H1 (cell line): ENCODE measurements around the gene TCERG1L.

Experiments
- CBX5 ChIP-seq: fragments of 300-800, 300-1000 bp; sonication (generic); IDR thresholded peaks from 2 replicates; pipeline ENCODE4 v1.7.1; 2016; ENCODE audit warnings: antibody characterized with exemption, low read length, low read depth
- EP300 ChIP-seq, 2 experiments: IDR thresholded peaks; 1 replicate in 1 of 2; 2 replicates in 1 of 2; pipeline ENCODE4 v1.6.1; 2011 to 2012; ENCODE audit warnings: low read depth in 2 of 2, low read length in 2 of 2, mild to moderate bottlenecking in 2 of 2, borderline replicate concordance in 1 of 2, inconsistent platforms in 1 of 2, moderate library complexity in 1 of 2
- GTF2F1 ChIP-seq: IDR thresholded peaks from 2 replicates; pipeline ENCODE4 v1.6.1; 2012; ENCODE audit warnings: low read depth, low read length, improper control_type of control experiment, borderline replicate concordance
- HDAC2 ChIP-seq, 2 experiments: fragments of 300-600 bp in 1 of 2; sonication (generic) in 1 of 2; IDR thresholded peaks; 2 replicates each; pipeline ENCODE4 v1.6.1; 2011 to 2012; ENCODE audit warnings: low read depth in 2 of 2, low read length in 2 of 2, mild to moderate bottlenecking in 2 of 2, moderate library complexity in 2 of 2, borderline replicate concordance in 1 of 2, inconsistent platforms in 1 of 2
- KDM1A ChIP-seq: fragments of 200-600, 300-600 bp; sonication (generic); IDR thresholded peaks from 2 replicates; pipeline ENCODE4 v1.7.1; 2016; ENCODE audit warnings: mild to moderate bottlenecking, low read length, borderline replicate concordance
- KDM4A ChIP-seq: IDR thresholded peaks from one replicate; pipeline ENCODE4 v1.7.1; 2012; ENCODE audit warnings: low read depth, mild to moderate bottlenecking, moderate library complexity, low read length, inconsistent platforms; ENCODE audit not compliant: severe bottlenecking
- POLR2A ChIP-seq, 2 experiments: IDR thresholded peaks; 1 replicate in 1 of 2; 2 replicates in 1 of 2; pipeline ENCODE4 v1.6.1; 2011; ENCODE audit warnings: low read depth in 2 of 2, low read length in 2 of 2, mild to moderate bottlenecking in 2 of 2; ENCODE audit errors: control extremely low read depth in 1 of 2
- POLR2AphosphoS5 ChIP-seq: IDR thresholded peaks from 2 replicates; pipeline ENCODE4 v1.6.1; 2011; ENCODE audit warnings: low read depth, low read length
- SAP30 ChIP-seq: fragments of 300-600 bp; sonication (generic); IDR thresholded peaks from 2 replicates; pipeline ENCODE4 v1.7.1; 2012; ENCODE audit warnings: low read length, moderate library complexity, mild to moderate bottlenecking, inconsistent platforms; ENCODE audit not compliant: insufficient read depth, insufficient replicate concordance
- TBP ChIP-seq: IDR thresholded peaks from 2 replicates; pipeline ENCODE4 v1.6.1; 2011; ENCODE audit warnings: low read depth, low read length, improper control_type of control experiment
- YY1 ChIP-seq: IDR thresholded peaks from 2 replicates; pipeline ENCODE4 v1.6.1; 2011; ENCODE audit warnings: low read depth, mild to moderate bottlenecking, low read length
- TF ChIP-seq, protein P1 (sequence below), 3 experiments: IDR thresholded peaks; 1 replicate in 2 of 3; 2 replicates in 1 of 3; pipeline versions ENCODE4 v1.5.1 to v1.6.1; 2011; ENCODE audit warnings: low read length in 3 of 3, mild to moderate bottlenecking in 3 of 3, inconsistent platforms in 2 of 3, low read depth in 1 of 3, moderate library complexity in 1 of 3; ENCODE audit not compliant: insufficient read depth in 1 of 3; ENCODE audit errors: control extremely low read depth in 1 of 3
- TF ChIP-seq, protein P2 (sequence below): IDR thresholded peaks from 2 replicates; pipeline ENCODE4 v1.6.1; 2012; ENCODE audit warnings: inconsistent platforms
- TF ChIP-seq, protein P3 (sequence below): IDR thresholded peaks from 2 replicates; pipeline ENCODE4 v1.6.1; 2011; ENCODE audit warnings: low read depth, mild to moderate bottlenecking, low read length; ENCODE audit not compliant: insufficient read depth

DNA sequence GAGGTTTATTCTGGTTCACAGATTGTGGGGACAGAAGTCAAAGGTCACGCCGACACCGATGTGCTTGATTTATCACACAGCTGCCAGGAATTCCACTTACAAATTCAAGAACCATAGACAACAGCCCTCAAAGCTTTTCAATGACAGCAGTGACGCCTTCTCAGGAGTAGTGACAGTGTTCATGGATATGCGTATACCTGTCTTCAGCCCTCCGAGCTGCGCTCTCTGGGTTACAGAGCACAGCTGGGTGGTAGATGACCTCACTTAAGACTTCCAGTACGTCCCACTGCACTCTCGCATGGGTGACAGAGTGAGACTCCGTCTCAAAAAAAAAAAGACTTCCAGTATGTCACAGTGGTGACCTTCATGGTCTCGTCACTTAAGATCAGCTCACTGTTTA, 108.5 kb downstream of the TCERG1L start:
- TF ChIP-seq POLR2A (IDR thresholded peaks at IDR 0.05; ENCODE audit: control extremely low read depth in 1 of 2, low read depth in 2 of 2, low read length in 2 of 2) (no peak), HDAC2 (IDR thresholded peaks at IDR 0.05; ENCODE audit: borderline replicate concordance in 1 of 2, low read depth in 2 of 2, low read length in 2 of 2) (no peak), TBP (no peak), EP300 (IDR thresholded peaks at IDR 0.05; ENCODE audit: borderline replicate concordance in 1 of 2, low read depth in 2 of 2, low read length in 2 of 2) (no peak), GTF2F1 (no peak), POLR2AphosphoS5 (no peak), YY1 (no peak), CBX5 (no peak), KDM1A (no peak), SAP30 (no peak), KDM4A (no peak)
- TF ChIP-seq, protein P1, sequence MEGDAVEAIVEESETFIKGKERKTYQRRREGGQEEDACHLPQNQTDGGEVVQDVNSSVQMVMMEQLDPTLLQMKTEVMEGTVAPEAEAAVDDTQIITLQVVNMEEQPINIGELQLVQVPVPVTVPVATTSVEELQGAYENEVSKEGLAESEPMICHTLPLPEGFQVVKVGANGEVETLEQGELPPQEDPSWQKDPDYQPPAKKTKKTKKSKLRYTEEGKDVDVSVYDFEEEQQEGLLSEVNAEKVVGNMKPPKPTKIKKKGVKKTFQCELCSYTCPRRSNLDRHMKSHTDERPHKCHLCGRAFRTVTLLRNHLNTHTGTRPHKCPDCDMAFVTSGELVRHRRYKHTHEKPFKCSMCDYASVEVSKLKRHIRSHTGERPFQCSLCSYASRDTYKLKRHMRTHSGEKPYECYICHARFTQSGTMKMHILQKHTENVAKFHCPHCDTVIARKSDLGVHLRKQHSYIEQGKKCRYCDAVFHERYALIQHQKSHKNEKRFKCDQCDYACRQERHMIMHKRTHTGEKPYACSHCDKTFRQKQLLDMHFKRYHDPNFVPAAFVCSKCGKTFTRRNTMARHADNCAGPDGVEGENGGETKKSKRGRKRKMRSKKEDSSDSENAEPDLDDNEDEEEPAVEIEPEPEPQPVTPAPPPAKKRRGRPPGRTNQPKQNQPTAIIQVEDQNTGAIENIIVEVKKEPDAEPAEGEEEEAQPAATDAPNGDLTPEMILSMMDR (IDR thresholded peaks at IDR 0.05; ENCODE audit: control extremely low read depth in 1 of 3, insufficient read depth in 1 of 3, low read depth in 1 of 3, low read length in 3 of 3), result no peak
- TF ChIP-seq, protein P2, sequence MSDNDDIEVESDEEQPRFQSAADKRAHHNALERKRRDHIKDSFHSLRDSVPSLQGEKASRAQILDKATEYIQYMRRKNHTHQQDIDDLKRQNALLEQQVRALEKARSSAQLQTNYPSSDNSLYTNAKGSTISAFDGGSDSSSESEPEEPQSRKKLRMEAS, result no peak
- TF ChIP-seq, protein P3, sequence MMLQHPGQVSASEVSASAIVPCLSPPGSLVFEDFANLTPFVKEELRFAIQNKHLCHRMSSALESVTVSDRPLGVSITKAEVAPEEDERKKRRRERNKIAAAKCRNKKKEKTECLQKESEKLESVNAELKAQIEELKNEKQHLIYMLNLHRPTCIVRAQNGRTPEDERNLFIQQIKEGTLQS, result no peak
